Trophoblast cell (in vitro differentiated cells and primary cell): ENCODE data around the gene MARCHF10.
"Not testable (repeated sequence)": the region's sequence is repeated elsewhere in the genome, so short reads cannot be mapped to it uniquely, and the experiment has no call there.

Experiments used
- DNase-seq, 2 donors: peaks; one replicate each; pipeline ENCODE4 v3.0.0-alpha.2; 2016
- H2AFZ ChIP-seq: 2 replicates; pipeline ENCODE4 v1.6.1; 2013; ENCODE audit warnings: low read length, moderate library complexity, mild to moderate bottlenecking; ENCODE audit not compliant: insufficient read depth, poor library complexity
- H2AK5ac ChIP-seq: 2 replicates; pipeline ENCODE4 v1.6.1; 2013; ENCODE audit warnings: mild to moderate bottlenecking, low read length
- H2BK120ac ChIP-seq: 2 replicates; pipeline ENCODE4 v1.6.1; 2013; ENCODE audit warnings: low read length, mild to moderate bottlenecking, moderate library complexity; ENCODE audit not compliant: insufficient read depth, poor library complexity
- H2BK12ac ChIP-seq: 2 replicates; pipeline ENCODE4 v1.6.1; 2013; ENCODE audit warnings: mild to moderate bottlenecking, low read length, moderate library complexity
- H2BK5ac ChIP-seq: 2 replicates; pipeline ENCODE4 v1.6.1; 2013; ENCODE audit warnings: low read length, low read depth, moderate library complexity, mild to moderate bottlenecking; ENCODE audit not compliant: poor library complexity
- H3K14ac ChIP-seq: 2 replicates; pipeline ENCODE4 v1.6.1; 2013; ENCODE audit warnings: mild to moderate bottlenecking, low read length
- H3K18ac ChIP-seq: 2 replicates; pipeline ENCODE4 v1.6.1; 2013; ENCODE audit warnings: mild to moderate bottlenecking, low read length
- H3K23ac ChIP-seq: 2 replicates; pipeline ENCODE4 v1.6.1; 2013; ENCODE audit warnings: low read length
- H3K27ac ChIP-seq: 2 replicates; pipeline ENCODE4 v1.5.1; 2013; ENCODE audit warnings: low read depth, mild to moderate bottlenecking, inconsistent platforms, low read length, moderate library complexity
- H3K27me3 ChIP-seq: 2 replicates; pipeline ENCODE4 v1.6.1; 2013; ENCODE audit warnings: inconsistent platforms, mild to moderate bottlenecking, low read length, moderate library complexity; ENCODE audit not compliant: insufficient read depth
- H3K36me3 ChIP-seq, 2 experiments: 1 replicate in 1 of 2; 2 replicates in 1 of 2; pipeline ENCODE4 v1.6.1; 2013; ENCODE audit warnings: low read length in 2 of 2, mild to moderate bottlenecking in 2 of 2, moderate library complexity in 1 of 2; ENCODE audit not compliant: insufficient read depth in 2 of 2, control insufficient read depth in 1 of 2
- H3K4ac ChIP-seq: 2 replicates; pipeline ENCODE4 v1.6.1; 2013; ENCODE audit warnings: low read depth, mild to moderate bottlenecking, low read length, moderate library complexity
- H3K4me1 ChIP-seq, 2 experiments: 1 replicate in 1 of 2; 2 replicates in 1 of 2; pipeline ENCODE4 v1.6.1; 2013; ENCODE audit warnings: low read length in 2 of 2, mild to moderate bottlenecking in 2 of 2, moderate library complexity in 1 of 2; ENCODE audit not compliant: insufficient read depth in 2 of 2, control insufficient read depth in 1 of 2
- H3K4me2 ChIP-seq: 2 replicates; pipeline ENCODE4 v1.6.1; 2013; ENCODE audit warnings: inconsistent platforms, mild to moderate bottlenecking, low read length, moderate library complexity
- H3K4me3 ChIP-seq: 2 replicates; pipeline ENCODE4 v1.5.1; 2013; ENCODE audit warnings: mild to moderate bottlenecking, low read depth, low read length, inconsistent platforms
- H3K79me1 ChIP-seq: one replicate; pipeline ENCODE4 v1.6.1; 2013; ENCODE audit warnings: low read length
- H3K79me2 ChIP-seq: 2 replicates; pipeline ENCODE4 v1.6.1; 2013; ENCODE audit warnings: low read length, mild to moderate bottlenecking; ENCODE audit not compliant: control insufficient read depth, insufficient read depth, poor library complexity
- H3K9ac ChIP-seq: 2 replicates; pipeline ENCODE4 v1.6.1; 2013; ENCODE audit warnings: mild to moderate bottlenecking, low read length
- H3K9me3 ChIP-seq: 2 replicates; pipeline ENCODE4 v1.6.1; 2013; ENCODE audit warnings: low read depth, mild to moderate bottlenecking, control low read depth, inconsistent platforms, low read length; ENCODE audit not compliant: insufficient read depth
- H4K12ac ChIP-seq: 2 replicates; pipeline ENCODE4 v1.6.1; 2013; ENCODE audit warnings: low read depth, mild to moderate bottlenecking, low read length, moderate library complexity
- H4K8ac ChIP-seq: 2 replicates; pipeline ENCODE4 v1.6.1; 2013; ENCODE audit warnings: low read depth, mild to moderate bottlenecking, low read length, moderate library complexity
- H4K91ac ChIP-seq: one replicate; pipeline ENCODE4 v1.6.1; 2013; ENCODE audit warnings: low read depth, mild to moderate bottlenecking, low read length, moderate library complexity
- WGBS: extraction: QIAGEN DNeasy Blood & Tissue Kit; methylation state at CpG from one replicate; pipeline ENCODE4 v1.1.7; 2013; ENCODE audit warnings: missing lambda C conversion rate; ENCODE audit not compliant: insufficient read length, insufficient coverage; ENCODE audit errors: extremely low coverage; 5-methylcytosine and 5-hydroxymethylcytosine counted together

The MARCHF10 gene

DNA sequence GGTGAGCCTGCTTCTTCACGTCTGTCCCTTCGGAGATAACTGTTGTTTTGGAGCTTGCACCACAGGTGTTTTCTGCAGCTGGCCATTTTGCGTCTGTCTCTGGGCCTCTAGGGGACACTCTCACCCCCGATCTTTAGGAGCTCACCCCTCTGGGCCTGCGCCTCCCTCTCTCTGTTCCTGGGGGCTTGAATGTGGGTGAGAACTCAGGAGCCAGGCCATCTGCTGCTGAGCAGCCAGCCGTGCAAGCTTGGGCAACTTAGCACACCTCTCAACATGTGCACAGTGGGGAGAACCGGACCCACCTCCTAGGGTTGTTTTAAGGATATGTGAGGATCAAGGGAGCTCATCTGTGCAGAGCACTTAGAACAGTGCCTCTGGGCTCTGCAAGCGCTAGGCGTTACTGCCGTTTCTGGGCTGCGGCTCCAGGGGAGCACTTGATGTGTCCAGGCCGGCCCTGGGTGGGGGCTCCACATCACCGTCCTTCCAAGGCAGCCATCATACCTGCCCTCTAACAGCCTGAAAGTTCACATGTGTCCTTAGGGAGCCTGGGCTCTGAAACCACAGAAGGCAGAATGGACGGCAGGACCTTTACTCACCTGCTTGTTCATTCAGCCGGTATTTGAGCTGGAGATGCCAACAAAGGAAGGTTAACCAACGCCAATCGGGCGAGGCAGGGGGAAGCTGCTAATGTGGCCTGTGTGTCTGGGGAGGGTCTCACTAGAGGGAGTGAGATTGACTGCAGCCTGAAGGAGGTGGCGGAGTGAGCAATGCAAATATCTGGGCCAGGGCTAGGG lies 114.3 kb downstream of the MARCHF10 start:
- Histone ChIP-seq H3K4me1 (peaks cover 2 to 4% of the 10 kb centered on the region in 2 experiments), H3K79me1 (no peaks in the 10 kb centered on the region), H3K4ac (no peak overlapping the region), H3K9me3 (no peaks in the 10 kb centered on the region), H3K18ac (no peak overlapping the region), H3K23ac (no peak overlapping the region), H3K27me3 (no peaks in the 10 kb centered on the region), H4K91ac (no peak overlapping the region), H4K12ac (no peak overlapping the region), H3K9ac (no peak overlapping the region), H3K14ac (no peak overlapping the region), H2AFZ (no peak overlapping the region), H2BK12ac (no peak overlapping the region), H3K4me3 (no peak overlapping the region), H3K79me2 (no peaks in the 10 kb centered on the region), H2BK5ac (no peak overlapping the region), H2AK5ac (no peak overlapping the region), H3K4me2 (no peak overlapping the region), H4K8ac (no peak overlapping the region), H3K27ac (no peak overlapping the region), H3K36me3 (peaks cover 42 to 47% of the 10 kb centered on the region in 2 experiments), H2BK120ac (no peak overlapping the region)
- no CpG with 5 or more reads among the region's 19 CpGs for WGBS
- no peak for DNase-seq

DNA sequence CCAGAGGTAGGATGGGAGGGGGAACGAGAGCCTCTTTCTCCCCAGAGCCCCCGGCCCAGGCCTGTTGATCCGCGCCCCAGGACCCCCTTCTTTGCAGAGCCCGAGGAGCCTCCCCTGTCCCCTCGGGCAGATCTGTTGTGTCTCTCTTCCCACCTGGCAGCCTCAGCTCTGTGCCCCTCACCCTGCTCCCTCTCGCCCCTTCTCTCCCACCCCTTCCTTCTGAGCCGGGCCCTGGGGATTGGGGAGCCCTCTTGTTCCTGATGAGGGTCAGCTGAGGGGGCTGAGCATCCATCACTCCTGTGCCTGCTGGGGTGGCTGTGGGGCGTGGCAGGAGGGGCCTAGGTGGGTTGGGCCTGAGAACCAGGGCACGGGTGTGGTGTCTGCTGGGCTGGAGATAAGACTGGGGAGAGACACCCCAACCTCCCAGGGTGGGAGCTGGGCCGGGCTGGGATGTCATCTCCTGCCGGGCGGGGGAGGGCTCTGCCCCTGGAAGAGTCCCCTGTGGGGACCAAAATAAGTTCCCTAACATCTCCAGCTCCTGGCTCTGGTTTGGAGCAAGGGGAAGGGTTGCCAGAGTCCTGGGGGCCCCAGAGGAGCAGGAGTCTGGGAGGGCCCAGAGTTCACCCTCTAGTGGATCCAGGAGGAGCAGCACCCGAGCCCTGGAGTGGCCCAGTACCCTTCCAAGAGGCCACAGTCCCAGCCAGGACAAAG lies 115.2 kb downstream of the MARCHF10 start:
- Histone ChIP-seq H4K91ac (no peak overlapping the region), H3K79me1 (no peaks in the 10 kb centered on the region), H4K12ac (no peak overlapping the region), H4K8ac (no peak overlapping the region), H3K9ac (no peak overlapping the region), H3K18ac (no peak overlapping the region), H3K4me1 (peaks cover 2 to 4% of the 10 kb centered on the region in 2 experiments), H2BK120ac (no peak overlapping the region), H3K14ac (no peak overlapping the region), H3K79me2 (no peaks in the 10 kb centered on the region), H3K23ac (no peak overlapping the region), H2AFZ (no peak overlapping the region), H2BK5ac (no peak overlapping the region), H3K4me3 (no peak overlapping the region), H2AK5ac (no peak overlapping the region), H3K4ac (no peak overlapping the region), H2BK12ac (no peak overlapping the region), H3K36me3 (peaks cover 51 to 55% of the 10 kb centered on the region in 2 experiments), H3K27ac (no peak overlapping the region), H3K4me2 (no peak overlapping the region), H3K9me3 (no peaks in the 10 kb centered on the region), H3K27me3 (no peaks in the 10 kb centered on the region)
- no CpG with 5 or more reads among the region's 14 CpGs for WGBS
- DNase-seq, result peak in 1 of 2 donors; percentile 18

- no peak overlapping the region for H2BK5ac ChIP-seq
- no CpG with 5 or more reads among the region's 20 CpGs for WGBS
Measured at GRCh38 chr17:62692159-62692651, 115.9 kb downstream of the MARCHF10 start.

GRCh38 chr17:62691589-62691915 lies 116.6 kb downstream of the MARCHF10 start:
- H4K12ac ChIP-seq, H4K8ac ChIP-seq, H3K9ac ChIP-seq, H2BK12ac ChIP-seq, H3K27me3 ChIP-seq, H3K27ac ChIP-seq, H2BK120ac ChIP-seq, H2BK5ac ChIP-seq, H2AK5ac ChIP-seq, H3K14ac ChIP-seq, H3K18ac ChIP-seq, DNase-seq, H3K9me3 ChIP-seq, H3K4me1 ChIP-seq, H3K4ac ChIP-seq, H3K23ac ChIP-seq, H3K79me2 ChIP-seq, H4K91ac ChIP-seq, H3K4me3 ChIP-seq, H2AFZ ChIP-seq, H3K4me2 ChIP-seq, H3K79me1 ChIP-seq: not testable (repeated sequence)
- H3K36me3 ChIP-seq, result peaks cover 53 to 55% of the 10 kb centered on the region in 2 experiments
- no CpG with 5 or more reads among the region's 8 CpGs for WGBS

More at GRCh38 chr17:62692159-62692651, 115.9 kb downstream of the MARCHF10 start:
- no peak overlapping the region for H2AK5ac ChIP-seq
- DNase-seq, result no peak
- no peak overlapping the region for H3K27ac ChIP-seq
- H4K91ac ChIP-seq, result no peak overlapping the region
- H2BK12ac ChIP-seq, result no peak overlapping the region
- no peaks in the 10 kb centered on the region for H3K79me2 ChIP-seq
- H2BK120ac ChIP-seq, result no peak overlapping the region
- H3K9ac ChIP-seq, result no peak overlapping the region
- no peaks in the 10 kb centered on the region for H3K27me3 ChIP-seq
- no peak overlapping the region for H4K12ac ChIP-seq
- no peak overlapping the region for H3K4ac ChIP-seq
- no peak overlapping the region for H3K4me2 ChIP-seq
- H3K14ac ChIP-seq, result no peak overlapping the region
- peaks cover 53 to 55% of the 10 kb centered on the region in 2 experiments for H3K36me3 ChIP-seq
- H3K9me3 ChIP-seq, result no peaks in the 10 kb centered on the region
- no peak overlapping the region for H4K8ac ChIP-seq
- H2AFZ ChIP-seq, result no peak overlapping the region
- H3K4me3 ChIP-seq, result no peak overlapping the region
- no peak overlapping the region for H3K18ac ChIP-seq
- peaks cover 2 to 4% of the 10 kb centered on the region in 2 experiments for H3K4me1 ChIP-seq
- no peaks in the 10 kb centered on the region for H3K79me1 ChIP-seq
- no peak overlapping the region for H3K23ac ChIP-seq
